Bronchial epithelial cell (primary cell): ENCODE data around the gene MYG1. TPM values are rescaled to one million over a fixed set of nuclear protein-coding genes. Genes with fewer than 3 reads are reported as not detected.
"Not testable (repeated sequence)": the region's sequence is repeated elsewhere in the genome, so short reads cannot be mapped to it uniquely, and the experiment has no call there.

Source experiments
- DNase-seq: peaks from one replicate; pipeline ENCODE4 v3.0.0-alpha.2; 2010; ENCODE audit warnings: low read depth
- FAIRE-seq: peaks from 2 replicates; lab custom pipeline; 2011; peaks lifted over from hg19 to GRCh38; lab: Jason Lieb, UNC
- H3K27me3 ChIP-seq: 2 replicates; pipeline ENCODE4 v1.5.1; 2011; ENCODE audit warnings: low read length; ENCODE audit not compliant: control insufficient read depth, insufficient read depth
- H3K36me3 ChIP-seq: 2 replicates; pipeline ENCODE4 v1.5.1; 2011; ENCODE audit warnings: low read length; ENCODE audit not compliant: control insufficient read depth, insufficient read depth
- H3K4me3 ChIP-seq: 2 replicates; pipeline ENCODE4 v1.5.1; 2011; ENCODE audit warnings: mild to moderate bottlenecking, low read depth, low read length, control low read depth
- total RNA-seq: library from RNA; depleted of rRNA; stranded (reverse); fragments of >200 nt; gene quantifications from 2 replicates; pipeline ENCODE4 v1.2.1, GENCODE V29; 2014
- TF ChIP-seq, protein P1 (sequence below): IDR thresholded peaks from 2 replicates; pipeline ENCODE4 v1.5.1; 2011; ENCODE audit warnings: mild to moderate bottlenecking, moderate library complexity, low read length, control low read depth, inconsistent platforms; ENCODE audit not compliant: insufficient read depth, severe bottlenecking

Gene MYG1
- total RNA-seq, 1 donor from 2014 or later, result 29.7 TPM

- TF ChIP-seq, protein P1, sequence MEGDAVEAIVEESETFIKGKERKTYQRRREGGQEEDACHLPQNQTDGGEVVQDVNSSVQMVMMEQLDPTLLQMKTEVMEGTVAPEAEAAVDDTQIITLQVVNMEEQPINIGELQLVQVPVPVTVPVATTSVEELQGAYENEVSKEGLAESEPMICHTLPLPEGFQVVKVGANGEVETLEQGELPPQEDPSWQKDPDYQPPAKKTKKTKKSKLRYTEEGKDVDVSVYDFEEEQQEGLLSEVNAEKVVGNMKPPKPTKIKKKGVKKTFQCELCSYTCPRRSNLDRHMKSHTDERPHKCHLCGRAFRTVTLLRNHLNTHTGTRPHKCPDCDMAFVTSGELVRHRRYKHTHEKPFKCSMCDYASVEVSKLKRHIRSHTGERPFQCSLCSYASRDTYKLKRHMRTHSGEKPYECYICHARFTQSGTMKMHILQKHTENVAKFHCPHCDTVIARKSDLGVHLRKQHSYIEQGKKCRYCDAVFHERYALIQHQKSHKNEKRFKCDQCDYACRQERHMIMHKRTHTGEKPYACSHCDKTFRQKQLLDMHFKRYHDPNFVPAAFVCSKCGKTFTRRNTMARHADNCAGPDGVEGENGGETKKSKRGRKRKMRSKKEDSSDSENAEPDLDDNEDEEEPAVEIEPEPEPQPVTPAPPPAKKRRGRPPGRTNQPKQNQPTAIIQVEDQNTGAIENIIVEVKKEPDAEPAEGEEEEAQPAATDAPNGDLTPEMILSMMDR, result no peak
- H3K4me3 ChIP-seq, result no peak overlapping the region
- DNase-seq, result no peak
- FAIRE-seq, result no peak
- H3K36me3 ChIP-seq, result no peaks in the 10 kb centered on the region
- H3K27me3 ChIP-seq, result peaks cover 6% of the 10 kb centered on the region
Observed at GRCh38 chr12:53326460-53327185, 27.1 kb downstream of the MYG1 start.

GRCh38 chr12:53327435-53328042 lies 28.0 kb downstream of the MYG1 start:
- FAIRE-seq (no peak), DNase-seq (no peak)
- Histone ChIP-seq H3K27me3 (peaks cover 6% of the 10 kb centered on the region), H3K36me3 (no peaks in the 10 kb centered on the region), H3K4me3 (no peak overlapping the region)
- TF ChIP-seq, protein P1, result peak; percentile 13

GRCh38 chr12:53328043-53328435 lies 28.5 kb downstream of the MYG1 start:
- TF ChIP-seq, protein P1, result no peak
- FAIRE-seq, result no peak
- no peak overlapping the region for H3K4me3 ChIP-seq
- no peak for DNase-seq
- H3K36me3 ChIP-seq, result no peaks in the 10 kb centered on the region
- H3K27me3 ChIP-seq, result peaks cover 6% of the 10 kb centered on the region

GRCh38 chr12:53330671-53331070 lies 31.2 kb downstream of the MYG1 start:
- Histone ChIP-seq H3K4me3 (no peak overlapping the region), H3K27me3 (peaks cover 6% of the 10 kb centered on the region), H3K36me3 (no peaks in the 10 kb centered on the region)
- TF ChIP-seq, protein P1, result no peak
- DNase-seq (no peak), FAIRE-seq (no peak)

- DNase-seq, H3K36me3 ChIP-seq, H3K4me3 ChIP-seq, FAIRE-seq: not testable (repeated sequence)
- peaks cover 10% of the 10 kb centered on the region for H3K27me3 ChIP-seq
Observed at GRCh38 chr12:53332339-53332738, 32.8 kb downstream of the MYG1 start.

- DNase-seq (no peak), FAIRE-seq (no peak)
- H3K27me3 ChIP-seq, result peaks cover 10% of the 10 kb centered on the region
- TF ChIP-seq, protein P1, result no peak
- no peak overlapping the region for H3K4me3 ChIP-seq
- H3K36me3 ChIP-seq, result no peaks in the 10 kb centered on the region
Observed at GRCh38 chr12:53332744-53333143, 33.2 kb downstream of the MYG1 start.
